Natural killer cell (primary cell): ENCODE results near the gene MYL5. TPM values are rescaled to one million over a fixed set of nuclear protein-coding genes. Genes with fewer than 3 reads are reported as not detected.
A peak's percentile ranks its signal among the peaks of the same experiment; 100 is the strongest.

Experiments
- ATAC-seq, 3 donors: fragments of 150-1000 bp in 2 of 3; fragments of 200-7000 bp in 1 of 3; cut with Tn5 transposase; 1 replicate in 1 of 3; 2 replicates in 2 of 3; pipeline ENCODE4 v1.10.0; 2021; ENCODE audit warnings: mild to moderate bottlenecking in 2 of 3, moderate library complexity in 2 of 3
- DNase-seq, 2 donors: peaks; one replicate each; pipeline versions ENCODE4 v3.0.0 to v3.0.0-alpha.2; 2013 to 2021; ENCODE audit warnings: mixed read lengths in 1 of 2
- H3K27ac ChIP-seq: one replicate; pipeline ENCODE4 v1.5.1; 2013; ENCODE audit warnings: mild to moderate bottlenecking, low read length
- H3K27me3 ChIP-seq: one replicate; pipeline ENCODE4 v1.6.1; 2013; ENCODE audit warnings: low read length; ENCODE audit not compliant: control insufficient read depth, insufficient read depth
- H3K36me3 ChIP-seq: one replicate; pipeline ENCODE4 v1.6.1; 2013; ENCODE audit warnings: low read length; ENCODE audit not compliant: control insufficient read depth, insufficient read depth
- H3K4me1 ChIP-seq: one replicate; pipeline ENCODE4 v1.6.1; 2013; ENCODE audit warnings: low read length; ENCODE audit not compliant: control insufficient read depth, insufficient read depth
- H3K4me3 ChIP-seq: one replicate; pipeline ENCODE4 v1.5.1; 2013; ENCODE audit warnings: low read length
- H3K9me3 ChIP-seq: one replicate; pipeline ENCODE4 v1.6.1; 2013; ENCODE audit warnings: low read length; ENCODE audit not compliant: control insufficient read depth, insufficient read depth
- H3K27ac Mint-ChIP-seq, 2 donors: one replicate each; pipeline ENCODE4 v1.8.0; 2022; ENCODE audit warnings: mild to moderate bottlenecking in 2 of 2, mixed read lengths in 2 of 2, moderate library complexity in 1 of 2
- H3K27me3 Mint-ChIP-seq, 2 donors: one replicate each; pipeline ENCODE4 v1.8.0; 2022; ENCODE audit warnings: low read depth in 2 of 2, mixed read lengths in 2 of 2
- H3K36me3 Mint-ChIP-seq: one replicate; pipeline ENCODE4 v1.8.0; 2022; ENCODE audit warnings: mixed read lengths
- H3K4me1 Mint-ChIP-seq, 2 donors: one replicate each; pipeline ENCODE4 v1.8.0; 2022; ENCODE audit warnings: mixed read lengths in 2 of 2
- H3K4me3 Mint-ChIP-seq: one replicate; pipeline ENCODE4 v1.8.0; 2022; ENCODE audit warnings: mild to moderate bottlenecking, moderate library complexity, mixed read lengths
- H3K9me3 Mint-ChIP-seq, 2 donors: one replicate each; pipeline ENCODE4 v1.8.0; 2022; ENCODE audit warnings: mixed read lengths in 2 of 2
- CTCF ChIP-seq: fragments of 200-600 bp; IDR thresholded peaks from one replicate; pipeline ENCODE4 v1.8.0; 2022; ENCODE audit warnings: antibody characterized with exemption
- WGBS: methylation state at CpG from one replicate; pipeline ENCODE4 v1.1.7; 2013; ENCODE audit warnings: missing lambda C conversion rate; ENCODE audit not compliant: insufficient coverage; 5-methylcytosine and 5-hydroxymethylcytosine counted together
- intact Hi-C: fragments of 100-400 bp; cut with micrococcal nuclease; formaldehyde crosslinking; loops from one replicate; pipeline ENCODE4 v1.14.2; 2022
- total RNA-seq, 4 donors: library from RNA; stranded (reverse); fragments of 120-200 nt in 1 of 4; gene quantifications; one replicate each; pipeline versions ENCODE4 v1.2.3 to v1.2.4, GENCODE V29; 2013 to 2022

The MYL5 gene
- total RNA-seq, 3 donors from 2014 or later (not counting 1 experiment from before 2014, with no cell fraction given), result 23.4 to 39.5 (median 30.1) TPM

- Histone ChIP-seq H3K36me3 (no peaks in the 10 kb centered on the region), H3K9me3 (no peaks in the 10 kb centered on the region), H3K4me1 (peaks cover 34% of the 10 kb centered on the region), H3K27me3 (no peaks in the 10 kb centered on the region), H3K27ac (no peak overlapping the region), H3K4me3 (no peak overlapping the region)
- no peaks in the 10 kb centered on the region for H3K36me3 Mint-ChIP-seq
- no peak overlapping the region for H3K4me3 Mint-ChIP-seq
- H3K4me1 Mint-ChIP-seq, result peaks cover 24 to 53% of the 10 kb centered on the region in 2 donors
- intact Hi-C loops, result no loop called here
- no peak for DNase-seq
- 94% methylated on average over 13 of the region's 13 CpGs for WGBS
- ATAC-seq, result no peak
- no peaks in the 10 kb centered on the region for H3K27me3 Mint-ChIP-seq
- no peaks in the 10 kb centered on the region for H3K9me3 Mint-ChIP-seq
- H3K27ac Mint-ChIP-seq, result no peak overlapping the region
- no peak for TF ChIP-seq CTCF
Observed at GRCh38 chr4:710916-711315, 36.6 kb downstream of the MYL5 start.

GRCh38 chr4:712093-712492 is 37.8 kb downstream of the MYL5 start:
- intact Hi-C loops, result no loop called here
- Mint-ChIP-seq H3K27me3 (no peaks in the 10 kb centered on the region), H3K9me3 (no peaks in the 10 kb centered on the region), H3K4me3 (no peak overlapping the region), H3K27ac (peak overlapping the region in 1 of 2 donors; percentile 64), H3K4me1 (peaks cover 24 to 53% of the 10 kb centered on the region in 2 donors), H3K36me3 (no peaks in the 10 kb centered on the region)
- no peak for TF ChIP-seq CTCF
- WGBS, result 86% methylated on average over 3 of the region's 3 CpGs
- H3K36me3 ChIP-seq, result no peaks in the 10 kb centered on the region
- H3K27ac ChIP-seq, result no peak overlapping the region
- H3K4me1 ChIP-seq, result peaks cover 25% of the 10 kb centered on the region
- H3K4me3 ChIP-seq, result no peak overlapping the region
- H3K9me3 ChIP-seq, result no peaks in the 10 kb centered on the region
- no peak for DNase-seq
- no peak for ATAC-seq
- H3K27me3 ChIP-seq, result no peaks in the 10 kb centered on the region

GRCh38 chr4:712916-713632 is 38.7 kb downstream of the MYL5 start:
- intact Hi-C loops, result no loop called here
- Mint-ChIP-seq H3K4me1 (peaks cover 32 to 60% of the 10 kb centered on the region in 2 donors), H3K27me3 (no peaks in the 10 kb centered on the region), H3K36me3 (no peaks in the 10 kb centered on the region), H3K27ac (peak overlapping the region; percentile 64 to 65), H3K4me3 (no peak overlapping the region), H3K9me3 (no peaks in the 10 kb centered on the region)
- H3K27me3 ChIP-seq, result no peaks in the 10 kb centered on the region
- H3K9me3 ChIP-seq, result no peaks in the 10 kb centered on the region
- DNase-seq, result no peak
- TF ChIP-seq CTCF, result no peak
- whole genome bisulfite sequencing, result 51% methylated on average over 8 of the region's 9 CpGs
- ATAC-seq, result no peak
- H3K27ac ChIP-seq, result no peak overlapping the region
- H3K4me3 ChIP-seq, result no peak overlapping the region
- no peaks in the 10 kb centered on the region for H3K36me3 ChIP-seq
- H3K4me1 ChIP-seq, result peaks cover 22% of the 10 kb centered on the region

- TF ChIP-seq CTCF, result no peak
- Histone ChIP-seq H3K4me1 (peaks cover 16% of the 10 kb centered on the region), H3K36me3 (no peaks in the 10 kb centered on the region), H3K9me3 (no peaks in the 10 kb centered on the region), H3K4me3 (no peak overlapping the region), H3K27me3 (no peaks in the 10 kb centered on the region), H3K27ac (no peak overlapping the region)
- Mint-ChIP-seq H3K4me3 (no peak overlapping the region), H3K9me3 (no peaks in the 10 kb centered on the region), H3K36me3 (no peaks in the 10 kb centered on the region), H3K27me3 (no peaks in the 10 kb centered on the region), H3K4me1 (peaks cover 29 to 59% of the 10 kb centered on the region in 2 donors), H3K27ac (peak overlapping the region; percentile 68)
- intact Hi-C loops, result no loop called here
- 94% methylated on average over 18 of the region's 18 CpGs for WGBS
- no peak for ATAC-seq
- no peak for DNase-seq
Observed at GRCh38 chr4:714087-714486, 39.7 kb downstream of the MYL5 start.
